Activated naive CD8-positive, alpha-beta T cell treated with anti-CD3 and anti-CD28 coated beads, Interleukin-2, amount 10 ng/mL, durations not matched to agents 7 days and 5 days (primary cell): ENCODE results near the gene PDE10A. TPM values are rescaled to one million over a fixed set of nuclear protein-coding genes. Genes with fewer than 3 reads are reported as not detected.

Experiments
- ATAC-seq: fragments of 150-1000 bp; cut with Tn5 transposase; one replicate; pipeline ENCODE4 v1.10.0; 2021; ENCODE audit warnings: low read depth, moderate library complexity
- POLR2A ChIA-PET: fragments of 350-600 bp; sonication (Branson Sonifier 250); formaldehyde crosslinking; loops from one replicate; lab custom pipeline; 2021; ENCODE audit warnings: antibody characterized with exemption; lab: Charles Lee
- DNase-seq: peaks from one replicate; pipeline ENCODE4 v3.0.0; 2021
- H3K27ac Mint-ChIP-seq: one replicate; pipeline ENCODE4 v1.8.0; 2022; ENCODE audit warnings: mild to moderate bottlenecking, mixed read lengths
- H3K27me3 Mint-ChIP-seq: one replicate; pipeline ENCODE4 v1.8.0; 2022; ENCODE audit warnings: mild to moderate bottlenecking, moderate library complexity, mixed read lengths
- H3K36me3 Mint-ChIP-seq: one replicate; pipeline ENCODE4 v1.8.0; 2021; ENCODE audit warnings: mild to moderate bottlenecking, mixed read lengths
- H3K4me1 Mint-ChIP-seq: one replicate; pipeline ENCODE4 v1.8.0; 2021; ENCODE audit warnings: mixed read lengths
- H3K4me3 Mint-ChIP-seq: one replicate; pipeline ENCODE4 v1.8.0; 2022; ENCODE audit warnings: mild to moderate bottlenecking, moderate library complexity, mixed read lengths
- H3K9me3 Mint-ChIP-seq: one replicate; pipeline ENCODE4 v1.8.0; 2021; ENCODE audit warnings: mixed read lengths
- total RNA-seq, 2 experiments: library from RNA; stranded (reverse); gene quantifications; one replicate each; pipeline ENCODE4 v1.2.3, GENCODE V29; 2021

The PDE10A gene
- total RNA-seq, 2 experiments from 2014 or later: not detected

- POLR2A ChIA-PET: no interaction called here
- no peak overlapping the region for H3K4me3 Mint-ChIP-seq
- ATAC-seq: no peak
These were observed 6.3 kb downstream of the PDE10A start for GRCh38 chr6:165656581-165657324.

GRCh38 chr6:165655191-165655590 lies 7.8 kb downstream of the PDE10A start:
- H3K4me1 Mint-ChIP-seq: no peaks in the 10 kb centered on the region
- no peak overlapping the region for H3K27ac Mint-ChIP-seq
- POLR2A ChIA-PET: no interaction called here
- ATAC-seq (no peak), DNase-seq (no peak)
- peaks cover 25% of the 10 kb centered on the region for H3K27me3 Mint-ChIP-seq
- H3K4me3 Mint-ChIP-seq: no peak overlapping the region
- no peaks in the 10 kb centered on the region for H3K36me3 Mint-ChIP-seq
- H3K9me3 Mint-ChIP-seq: no peaks in the 10 kb centered on the region

More at GRCh38 chr6:165656581-165657324, 6.3 kb downstream of the PDE10A start:
- H3K4me1 Mint-ChIP-seq: no peaks in the 10 kb centered on the region
- no peaks in the 10 kb centered on the region for H3K36me3 Mint-ChIP-seq
- H3K27ac Mint-ChIP-seq: no peak overlapping the region
- H3K27me3 Mint-ChIP-seq: peaks cover 32% of the 10 kb centered on the region
- H3K9me3 Mint-ChIP-seq: no peaks in the 10 kb centered on the region
- no peak for DNase-seq

GRCh38 chr6:165654144-165654543 lies 8.9 kb downstream of the PDE10A start:
- ATAC-seq: no peak
- no peaks in the 10 kb centered on the region for H3K36me3 Mint-ChIP-seq
- H3K4me1 Mint-ChIP-seq: no peaks in the 10 kb centered on the region
- no peak overlapping the region for H3K4me3 Mint-ChIP-seq
- H3K27ac Mint-ChIP-seq: no peak overlapping the region
- no peak for DNase-seq
- POLR2A ChIA-PET: no interaction called here
- H3K27me3 Mint-ChIP-seq: peaks cover 14% of the 10 kb centered on the region
- H3K9me3 Mint-ChIP-seq: no peaks in the 10 kb centered on the region

- no peak overlapping the region for H3K27ac Mint-ChIP-seq
- no peak overlapping the region for H3K4me3 Mint-ChIP-seq
- no peaks in the 10 kb centered on the region for H3K9me3 Mint-ChIP-seq
- no peaks in the 10 kb centered on the region for H3K36me3 Mint-ChIP-seq
- ATAC-seq (no peak), DNase-seq (no peak)
- no peaks in the 10 kb centered on the region for H3K4me1 Mint-ChIP-seq
- POLR2A ChIA-PET: no interaction called here
- H3K27me3 Mint-ChIP-seq: peaks cover 9% of the 10 kb centered on the region
These were observed 9.4 kb downstream of the PDE10A start for GRCh38 chr6:165653607-165654006.

- Mint-ChIP-seq H3K27me3 (peaks cover 5% of the 10 kb centered on the region), H3K4me1 (no peaks in the 10 kb centered on the region), H3K9me3 (no peaks in the 10 kb centered on the region), H3K4me3 (no peak overlapping the region), H3K36me3 (no peaks in the 10 kb centered on the region), H3K27ac (no peak overlapping the region)
- POLR2A ChIA-PET: no interaction called here
- ATAC-seq (no peak), DNase-seq (no peak)
These were observed 9.8 kb downstream of the PDE10A start for GRCh38 chr6:165653196-165653595.

- no peaks in the 10 kb centered on the region for H3K4me1 Mint-ChIP-seq
- DNase-seq (no peak), ATAC-seq (no peak)
- no peak overlapping the region for H3K27ac Mint-ChIP-seq
- H3K9me3 Mint-ChIP-seq: no peaks in the 10 kb centered on the region
- H3K36me3 Mint-ChIP-seq: no peaks in the 10 kb centered on the region
- POLR2A ChIA-PET: no interaction called here
- H3K27me3 Mint-ChIP-seq: peaks cover 2% of the 10 kb centered on the region
- no peak overlapping the region for H3K4me3 Mint-ChIP-seq
These were observed 10.3 kb downstream of the PDE10A start for GRCh38 chr6:165652766-165653165.

GRCh38 chr6:165649166-165650137 lies 13.6 kb downstream of the PDE10A start:
- no peaks in the 10 kb centered on the region for H3K4me1 Mint-ChIP-seq
- no peak overlapping the region for H3K4me3 Mint-ChIP-seq
- POLR2A ChIA-PET: no interaction called here
- no peak for ATAC-seq
- no peak for DNase-seq
- H3K27ac Mint-ChIP-seq: no peak overlapping the region
- no peaks in the 10 kb centered on the region for H3K9me3 Mint-ChIP-seq
- H3K27me3 Mint-ChIP-seq: no peaks in the 10 kb centered on the region
- no peaks in the 10 kb centered on the region for H3K36me3 Mint-ChIP-seq

- no peak overlapping the region for H3K4me3 Mint-ChIP-seq
- no peaks in the 10 kb centered on the region for H3K4me1 Mint-ChIP-seq
- no peaks in the 10 kb centered on the region for H3K36me3 Mint-ChIP-seq
- POLR2A ChIA-PET: no interaction called here
- DNase-seq (no peak), ATAC-seq (no peak)
- no peak overlapping the region for H3K27ac Mint-ChIP-seq
- H3K27me3 Mint-ChIP-seq: no peaks in the 10 kb centered on the region
- no peaks in the 10 kb centered on the region for H3K9me3 Mint-ChIP-seq
These were observed 16.0 kb downstream of the PDE10A start for GRCh38 chr6:165647041-165647440.

- ATAC-seq: no peak
- no peaks in the 10 kb centered on the region for H3K9me3 Mint-ChIP-seq
- no peaks in the 10 kb centered on the region for H3K27me3 Mint-ChIP-seq
- H3K4me3 Mint-ChIP-seq: no peak overlapping the region
- DNase-seq: no peak
- no peaks in the 10 kb centered on the region for H3K36me3 Mint-ChIP-seq
- H3K27ac Mint-ChIP-seq: no peak overlapping the region
- no peaks in the 10 kb centered on the region for H3K4me1 Mint-ChIP-seq
- POLR2A ChIA-PET: no interaction called here
These were observed 17.1 kb downstream of the PDE10A start for GRCh38 chr6:165645919-165646318.

- H3K9me3 Mint-ChIP-seq: no peaks in the 10 kb centered on the region
- DNase-seq: no peak
- ATAC-seq: no peak
- no peaks in the 10 kb centered on the region for H3K36me3 Mint-ChIP-seq
- no peaks in the 10 kb centered on the region for H3K27me3 Mint-ChIP-seq
- H3K4me1 Mint-ChIP-seq: no peaks in the 10 kb centered on the region
- no peak overlapping the region for H3K4me3 Mint-ChIP-seq
- POLR2A ChIA-PET: no interaction called here
- no peak overlapping the region for H3K27ac Mint-ChIP-seq
These were observed 18.3 kb downstream of the PDE10A start for GRCh38 chr6:165644586-165645266.

- Mint-ChIP-seq H3K4me1 (peaks cover 1% of the 10 kb centered on the region), H3K4me3 (no peak overlapping the region), H3K9me3 (no peaks in the 10 kb centered on the region), H3K36me3 (no peaks in the 10 kb centered on the region), H3K27me3 (peaks cover 2% of the 10 kb centered on the region), H3K27ac (no peak overlapping the region)
- ATAC-seq (no peak), DNase-seq (no peak)
- POLR2A ChIA-PET: no interaction called here
These were observed 20.0 kb downstream of the PDE10A start for GRCh38 chr6:165643015-165643414.

- no peak overlapping the region for H3K4me3 Mint-ChIP-seq
- DNase-seq (no peak), ATAC-seq (no peak)
- peaks cover 4% of the 10 kb centered on the region for H3K27me3 Mint-ChIP-seq
- H3K27ac Mint-ChIP-seq: no peak overlapping the region
- peaks cover 1% of the 10 kb centered on the region for H3K4me1 Mint-ChIP-seq
- H3K9me3 Mint-ChIP-seq: no peaks in the 10 kb centered on the region
- no peaks in the 10 kb centered on the region for H3K36me3 Mint-ChIP-seq
- POLR2A ChIA-PET: no interaction called here
These were observed 21.3 kb downstream of the PDE10A start for GRCh38 chr6:165641672-165642156.

- no peaks in the 10 kb centered on the region for H3K9me3 Mint-ChIP-seq
- H3K4me3 Mint-ChIP-seq: no peak overlapping the region
- H3K4me1 Mint-ChIP-seq: peaks cover 1% of the 10 kb centered on the region
- H3K27me3 Mint-ChIP-seq: peaks cover 4% of the 10 kb centered on the region
- no peaks in the 10 kb centered on the region for H3K36me3 Mint-ChIP-seq
- no peak overlapping the region for H3K27ac Mint-ChIP-seq
- POLR2A ChIA-PET: no interaction called here
- ATAC-seq (no peak), DNase-seq (no peak)
These were observed 22.2 kb downstream of the PDE10A start for GRCh38 chr6:165640806-165641205.
